ENCODE measurements around the gene HDAC9.

HDAC9 gene

GRCh38 chr7:18607025-18607424 lies 111.5 kb downstream of the HDAC9 start:
- DNase-seq, result no peak

GRCh38 chr7:18610331-18610948 lies 114.9 kb downstream of the HDAC9 start:
- DNase-seq, result no peak

- DNase-seq, result no peak
Observed at GRCh38 chr7:18614841-18615240, 119.3 kb downstream of the HDAC9 start.

GRCh38 chr7:18619311-18619710 lies 123.8 kb downstream of the HDAC9 start:
- DNase-seq, result no peak

- DNase-seq, result no peak
Observed at GRCh38 chr7:18623389-18623788, 127.8 kb downstream of the HDAC9 start.

- DNase-seq, result no peak
Observed at GRCh38 chr7:18624459-18624858, 128.9 kb downstream of the HDAC9 start.

GRCh38 chr7:18626086-18626485 lies 130.5 kb downstream of the HDAC9 start:
- DNase-seq, result no peak

- no peak for DNase-seq
Observed at GRCh38 chr7:18626717-18627116, 131.2 kb downstream of the HDAC9 start.

- DNase-seq, result no peak
Observed at GRCh38 chr7:18637516-18637915, 142.0 kb downstream of the HDAC9 start.

GRCh38 chr7:18638594-18639452 lies 143.3 kb downstream of the HDAC9 start:
- DNase-seq, result no peak

- DNase-seq, result no peak
Observed at GRCh38 chr7:18639711-18640110, 144.2 kb downstream of the HDAC9 start.

DNA sequence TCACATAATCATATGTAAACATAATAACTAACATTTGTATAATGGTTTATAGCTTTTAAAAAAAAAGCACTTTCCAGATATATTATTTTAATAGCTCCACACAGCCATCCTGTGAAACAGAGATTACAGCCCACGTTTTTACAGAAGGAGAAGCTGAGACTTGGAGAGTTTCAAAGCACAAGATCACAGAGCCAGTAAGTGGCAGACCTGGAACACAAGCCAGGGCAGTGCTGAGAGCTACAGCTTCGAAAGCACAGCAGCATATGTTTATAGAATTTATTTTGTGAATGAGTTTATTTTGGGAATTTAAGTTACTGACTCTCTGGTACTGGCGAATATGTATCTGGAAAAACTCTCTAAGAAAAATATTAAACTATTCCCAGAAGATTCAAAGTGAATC lies 149.4 kb downstream of the HDAC9 start:
- DNase-seq, result no peak

DNA sequence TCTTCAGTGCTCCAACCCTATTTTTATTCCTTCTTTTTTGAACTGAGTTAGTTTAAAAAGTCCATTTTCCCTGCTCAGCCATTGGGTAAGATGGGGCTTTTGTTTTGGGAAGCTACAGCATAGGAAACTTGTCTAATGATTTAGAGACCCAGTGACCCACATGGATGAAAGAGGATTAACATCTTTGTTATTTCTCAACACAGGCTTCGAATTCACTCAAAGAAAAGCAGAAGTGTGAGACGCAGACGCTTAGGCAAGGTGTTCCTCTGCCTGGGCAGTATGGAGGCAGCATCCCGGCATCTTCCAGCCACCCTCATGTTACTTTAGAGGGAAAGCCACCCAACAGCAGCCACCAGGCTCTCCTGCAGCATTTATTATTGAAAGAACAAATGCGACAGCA lies 152.0 kb downstream of the HDAC9 start:
- DNase-seq, result no peak

- no peak for DNase-seq
Observed at GRCh38 chr7:18648849-18649758, 153.6 kb downstream of the HDAC9 start.

DNA sequence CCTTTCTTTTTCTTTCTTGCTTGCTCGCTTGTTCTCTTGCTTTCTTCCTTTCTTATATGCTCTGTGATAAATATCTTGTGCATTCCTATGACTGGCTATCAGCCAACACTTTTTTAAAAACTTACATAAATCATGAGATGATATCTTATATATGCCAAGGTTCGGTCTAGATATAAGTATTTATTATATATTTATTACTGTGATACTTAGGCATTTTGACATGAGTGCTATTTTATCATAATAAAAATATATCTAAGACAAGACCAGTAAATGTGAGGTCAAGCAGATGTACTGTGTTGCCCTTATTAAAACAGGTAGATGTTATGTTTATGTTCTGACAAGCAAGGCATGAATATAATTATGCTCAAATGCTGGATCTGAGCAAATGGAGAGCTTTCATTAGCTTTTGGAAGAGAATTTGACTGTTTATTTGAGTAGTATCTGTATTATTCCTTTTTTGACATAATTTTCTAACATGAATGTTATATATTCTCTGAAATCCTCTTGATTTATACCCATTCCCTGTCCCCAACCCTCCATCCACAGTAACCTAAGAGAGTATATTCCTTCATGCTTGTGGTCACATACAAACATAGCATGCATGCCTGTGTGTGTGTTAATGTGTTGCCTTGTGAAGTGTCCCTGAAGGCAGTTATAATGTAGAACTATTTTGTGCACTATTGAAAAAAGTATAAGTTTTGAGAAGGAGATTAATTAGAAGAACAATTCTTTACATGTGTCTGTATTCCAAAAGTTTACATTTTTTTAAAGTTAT lies 158.0 kb downstream of the HDAC9 start:
- no peak for DNase-seq

GRCh38 chr7:18654709-18655108 lies 159.2 kb downstream of the HDAC9 start:
- no peak for DNase-seq

DNA sequence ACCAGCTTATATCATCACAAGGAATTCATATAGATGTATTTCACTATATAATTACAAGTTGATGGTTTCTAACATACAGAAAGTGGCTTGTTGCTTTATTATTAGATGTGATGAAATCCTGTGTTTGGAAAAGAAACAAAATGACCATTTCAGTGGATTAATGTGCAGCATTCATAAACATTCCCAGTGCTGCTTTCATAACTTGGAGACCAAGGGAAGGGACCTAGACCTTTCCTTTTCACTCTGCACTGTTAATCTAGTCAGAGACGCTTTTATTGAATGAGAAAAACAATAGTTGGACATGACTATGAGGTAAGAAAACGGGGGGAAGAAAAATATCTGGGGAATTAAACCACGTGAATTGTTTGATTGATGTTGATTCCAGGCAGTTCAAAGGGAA lies 160.0 kb downstream of the HDAC9 start:
- no peak for DNase-seq

- DNase-seq, result no peak
Observed at GRCh38 chr7:18655912-18656311, 160.4 kb downstream of the HDAC9 start.

GRCh38 chr7:18656362-18656761 lies 160.8 kb downstream of the HDAC9 start:
- DNase-seq, result no peak

DNA sequence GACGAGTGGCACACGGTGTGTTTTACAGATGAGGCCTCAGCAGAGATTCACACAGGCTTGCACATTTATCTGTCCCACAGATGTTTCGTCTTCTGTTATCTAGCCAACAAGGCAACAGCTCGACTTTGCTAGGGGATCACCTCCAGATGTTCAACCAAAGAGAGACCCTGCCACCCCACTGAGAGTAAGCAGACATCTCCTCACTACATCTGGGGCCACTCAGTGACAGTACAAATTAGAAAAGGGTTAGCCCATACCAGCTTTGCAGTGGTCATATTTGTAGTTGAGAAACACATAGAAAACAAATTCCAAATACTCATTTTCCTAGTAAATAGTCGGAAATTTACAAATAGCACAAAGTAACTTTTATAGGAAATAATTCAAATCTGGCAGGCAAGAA lies 164.2 kb downstream of the HDAC9 start:
- no peak for DNase-seq

DNA sequence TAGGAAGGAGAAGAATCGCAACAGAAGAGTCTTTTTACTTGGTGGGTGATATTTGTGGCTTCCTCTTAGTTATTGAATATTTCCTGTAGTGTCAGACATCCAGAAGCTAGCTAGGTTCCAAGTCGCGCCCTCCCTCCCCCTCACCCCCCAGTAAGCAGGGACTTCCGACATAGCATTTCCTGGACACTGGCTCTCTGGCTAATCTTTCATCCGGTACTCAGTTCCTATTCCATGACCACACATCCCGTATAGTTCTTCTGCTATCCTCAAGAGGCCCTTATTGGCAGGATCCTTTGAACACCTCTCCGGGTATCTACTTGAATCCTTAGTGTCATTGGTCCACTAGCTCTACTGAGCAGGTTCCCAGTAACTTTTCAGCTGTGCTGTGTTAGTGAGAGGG lies 167.8 kb downstream of the HDAC9 start:
- DNase-seq, result no peak

GRCh38 chr7:18666107-18666728 lies 170.7 kb downstream of the HDAC9 start:
- DNase-seq, result no peak

Data from DMS79 (cell line).